Measurements from ENCODE around the gene PAPPA2. TPM values are rescaled to one million over a fixed set of nuclear protein-coding genes. Genes with fewer than 3 reads are reported as not detected.

The PAPPA2 gene
- total RNA-seq (2022; extraction: Qiagen RNA extraction), result 0.01 to 0.02 TPM (median 0.01 TPM) in 4 of 5 replicates, not detected in the other

DNA sequence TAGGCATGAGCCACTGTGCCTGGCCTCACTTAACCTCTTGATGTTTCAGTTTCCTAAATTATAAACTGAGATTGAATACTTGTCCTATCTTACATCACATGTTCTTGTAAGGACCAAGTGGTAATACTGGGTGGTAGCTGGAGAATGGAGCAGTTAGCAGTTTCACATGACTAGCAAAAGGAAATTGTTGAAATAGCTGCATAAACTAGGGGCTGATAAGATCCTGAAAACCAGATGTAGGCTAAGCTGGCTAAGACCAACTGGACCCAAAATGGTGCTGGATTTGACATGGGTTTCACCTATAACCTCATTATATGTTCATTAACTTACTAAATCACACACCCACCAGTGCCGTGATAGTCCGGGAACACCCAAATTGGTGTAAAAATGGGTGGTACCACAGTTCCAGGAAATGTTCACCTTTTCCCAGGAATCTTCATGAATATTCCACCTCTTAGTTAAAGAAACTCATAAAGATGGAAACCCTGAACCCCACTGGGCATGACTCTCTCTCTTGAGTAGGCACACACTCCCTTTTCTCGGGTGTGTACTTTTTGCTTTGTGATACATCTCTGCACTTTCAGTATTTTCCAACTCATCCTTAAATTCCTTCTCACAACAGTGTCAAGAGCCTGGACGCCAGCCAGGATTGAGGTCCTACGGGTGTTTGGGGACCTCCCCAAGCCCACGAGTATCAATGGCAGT lies at the start of gene PAPPA2:
Gene PAPPA2, plus strand, starts transcription at position 502 of the 705 bp plus-strand sequence. CDS start 93,148 bp downstream, outside the sequence.

Measured in A549 treated with dexamethasone at 1 μM for 4 hours (cell line).